DND-41 (cell line): ENCODE results near the gene PEAK1.

Experiments
- ATAC-seq: fragments of 200-7000 bp; cut with Tn5 transposase; 3 replicates; pipeline ENCODE4 v1.9.1; 2021; ENCODE audit warnings: low read depth; ENCODE audit not compliant: insufficient read depth
- DNase-seq: peaks from one replicate; pipeline ENCODE4 v3.0.0-alpha.2; 2020
- H2AFZ ChIP-seq: 2 replicates; pipeline ENCODE4 v1.6.0; 2012; ENCODE audit warnings: low read depth, low read length
- H3K27ac ChIP-seq: 2 replicates; pipeline ENCODE4 v1.5.1; 2012; ENCODE audit warnings: low read length, inconsistent platforms
- H3K27me3 ChIP-seq: fragments of 200-600 bp; sonication (generic); 2 replicates; pipeline ENCODE4 v1.6.0; 2012; ENCODE audit warnings: low read length, mild to moderate bottlenecking, inconsistent platforms; ENCODE audit not compliant: insufficient read depth, poor library complexity
- H3K36me3 ChIP-seq: 2 replicates; pipeline ENCODE4 v1.5.1; 2012; ENCODE audit warnings: low read length, inconsistent platforms; ENCODE audit not compliant: insufficient read depth
- H3K4me1 ChIP-seq: 2 replicates; pipeline ENCODE4 v1.5.1; 2012; ENCODE audit warnings: mild to moderate bottlenecking, low read length; ENCODE audit not compliant: insufficient read depth
- H3K4me2 ChIP-seq: 2 replicates; pipeline ENCODE4 v1.6.0; 2012; ENCODE audit warnings: mild to moderate bottlenecking, moderate library complexity, low read length, inconsistent platforms; ENCODE audit not compliant: insufficient read depth
- H3K4me3 ChIP-seq, 2 experiments: fragments of 200-600 bp in 1 of 2; shearing (Covaris generic) in 1 of 2; 2 replicates each; pipeline ENCODE4 v1.5.1; 2012 to 2016; ENCODE audit warnings: inconsistent platforms in 2 of 2, low read length in 2 of 2, mild to moderate bottlenecking in 2 of 2, low read depth in 1 of 2, moderate library complexity in 1 of 2
- H3K79me2 ChIP-seq: 2 replicates; pipeline ENCODE4 v1.6.0; 2012; ENCODE audit warnings: low read length, inconsistent platforms; ENCODE audit not compliant: insufficient read depth
- H3K9ac ChIP-seq: 2 replicates; pipeline ENCODE4 v1.6.0; 2012; ENCODE audit warnings: low read depth, mild to moderate bottlenecking, inconsistent platforms, low read length, moderate library complexity
- H3K9me3 ChIP-seq: 2 replicates; pipeline ENCODE4 v1.5.1; 2012; ENCODE audit warnings: low read length, moderate library complexity, mild to moderate bottlenecking, inconsistent platforms; ENCODE audit not compliant: insufficient read depth, severe bottlenecking
- H4K20me1 ChIP-seq: 2 replicates; pipeline ENCODE4 v1.6.0; 2012; ENCODE audit warnings: low read length; ENCODE audit not compliant: insufficient read depth
- EZH2 ChIP-seq: IDR thresholded peaks from 3 replicates; pipeline ENCODE4 v1.6.1; 2012; ENCODE audit warnings: borderline replicate concordance, low read depth, mild to moderate bottlenecking, moderate library complexity, low read length, inconsistent platforms; ENCODE audit not compliant: severe bottlenecking
- TF ChIP-seq, protein P1 (sequence below): IDR thresholded peaks from 2 replicates; pipeline ENCODE4 v1.5.1; 2012; ENCODE audit warnings: borderline replicate concordance, low read length, moderate library complexity, mild to moderate bottlenecking; ENCODE audit not compliant: poor library complexity, severe bottlenecking; ENCODE audit errors: extremely low read depth

The PEAK1 gene

GRCh38 chr15:77371850-77372563, 47.9 kb downstream of the PEAK1 start:
- Histone ChIP-seq H3K9me3 (no peaks in the 10 kb centered on the region), H3K27me3 (no peaks in the 10 kb centered on the region), H3K4me1 (no peaks in the 10 kb centered on the region), H3K4me2 (no peak overlapping the region), H3K79me2 (peaks cover 13% of the 10 kb centered on the region), H4K20me1 (peaks cover 6% of the 10 kb centered on the region; the same call in 1 of the 2 replicates), H2AFZ (no peak overlapping the region), H3K27ac (no peak overlapping the region), H3K4me3 (no peak overlapping the region), H3K9ac (no peak overlapping the region), H3K36me3 (no peaks in the 10 kb centered on the region)
- ATAC-seq (no peak), DNase-seq (no peak)
- no peak for TF ChIP-seq EZH2
- TF ChIP-seq, protein P1, sequence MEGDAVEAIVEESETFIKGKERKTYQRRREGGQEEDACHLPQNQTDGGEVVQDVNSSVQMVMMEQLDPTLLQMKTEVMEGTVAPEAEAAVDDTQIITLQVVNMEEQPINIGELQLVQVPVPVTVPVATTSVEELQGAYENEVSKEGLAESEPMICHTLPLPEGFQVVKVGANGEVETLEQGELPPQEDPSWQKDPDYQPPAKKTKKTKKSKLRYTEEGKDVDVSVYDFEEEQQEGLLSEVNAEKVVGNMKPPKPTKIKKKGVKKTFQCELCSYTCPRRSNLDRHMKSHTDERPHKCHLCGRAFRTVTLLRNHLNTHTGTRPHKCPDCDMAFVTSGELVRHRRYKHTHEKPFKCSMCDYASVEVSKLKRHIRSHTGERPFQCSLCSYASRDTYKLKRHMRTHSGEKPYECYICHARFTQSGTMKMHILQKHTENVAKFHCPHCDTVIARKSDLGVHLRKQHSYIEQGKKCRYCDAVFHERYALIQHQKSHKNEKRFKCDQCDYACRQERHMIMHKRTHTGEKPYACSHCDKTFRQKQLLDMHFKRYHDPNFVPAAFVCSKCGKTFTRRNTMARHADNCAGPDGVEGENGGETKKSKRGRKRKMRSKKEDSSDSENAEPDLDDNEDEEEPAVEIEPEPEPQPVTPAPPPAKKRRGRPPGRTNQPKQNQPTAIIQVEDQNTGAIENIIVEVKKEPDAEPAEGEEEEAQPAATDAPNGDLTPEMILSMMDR = no peak

- Histone ChIP-seq H3K79me2 (peaks cover 7% of the 10 kb centered on the region), H2AFZ (no peak overlapping the region), H3K4me2 (no peak overlapping the region), H3K27ac (no peak overlapping the region), H3K27me3 (no peaks in the 10 kb centered on the region), H4K20me1 (peaks cover 6% of the 10 kb centered on the region; the same call in 1 of the 2 replicates), H3K9me3 (no peaks in the 10 kb centered on the region), H3K36me3 (no peaks in the 10 kb centered on the region), H3K4me3 (no peak overlapping the region), H3K9ac (no peak overlapping the region), H3K4me1 (no peaks in the 10 kb centered on the region)
- ATAC-seq (no peak), DNase-seq (no peak)
- TF ChIP-seq, protein P1 = no peak
- no peak for TF ChIP-seq EZH2
Measured at GRCh38 chr15:77370580-77370979, 49.3 kb downstream of the PEAK1 start.

GRCh38 chr15:77369168-77369567, 50.7 kb downstream of the PEAK1 start:
- no peaks in the 10 kb centered on the region for H3K9me3 ChIP-seq
- H3K4me3 ChIP-seq = no peak overlapping the region
- peaks cover 2% of the 10 kb centered on the region for H3K79me2 ChIP-seq
- no peaks in the 10 kb centered on the region for H3K27me3 ChIP-seq
- no peak overlapping the region for H3K9ac ChIP-seq
- H4K20me1 ChIP-seq = 0 out of 2 replicates have a peak, but pooled peaks cover 6% of the 10 kb centered on the region
- H3K4me2 ChIP-seq = no peak overlapping the region
- ATAC-seq (no peak), DNase-seq (no peak)
- no peaks in the 10 kb centered on the region; the same call in 1 of the 2 replicates for H3K36me3 ChIP-seq
- no peaks in the 10 kb centered on the region for H3K4me1 ChIP-seq
- H2AFZ ChIP-seq = no peak overlapping the region
- H3K27ac ChIP-seq = no peak overlapping the region
- TF ChIP-seq, protein P1 = no peak
- no peak for TF ChIP-seq EZH2
